Vagina (tissue), 2 donors: ENCODE measurements around the gene WDR19.

Experiments
- POLR2A ChIP-seq, 2 donors: fragments of 450-650 bp; IDR thresholded peaks; one replicate each; pipeline ENCODE4 v1.6.1; 2017; ENCODE audit warnings: antibody characterized with exemption in 2 of 2, mild to moderate bottlenecking in 2 of 2, moderate library complexity in 2 of 2
- TF ChIP-seq, protein P1 (sequence below), 3 experiments: fragments of 450-650 bp in 2 of 3; fragments of 200-600 bp in 1 of 3; sonication (generic) in 1 of 3; IDR thresholded peaks; one replicate each; pipeline ENCODE4 v1.5.1; 2017 to 2019; ENCODE audit warnings: antibody characterized with exemption in 3 of 3, mild to moderate bottlenecking in 2 of 3, moderate library complexity in 2 of 3

- TF ChIP-seq, protein P1, sequence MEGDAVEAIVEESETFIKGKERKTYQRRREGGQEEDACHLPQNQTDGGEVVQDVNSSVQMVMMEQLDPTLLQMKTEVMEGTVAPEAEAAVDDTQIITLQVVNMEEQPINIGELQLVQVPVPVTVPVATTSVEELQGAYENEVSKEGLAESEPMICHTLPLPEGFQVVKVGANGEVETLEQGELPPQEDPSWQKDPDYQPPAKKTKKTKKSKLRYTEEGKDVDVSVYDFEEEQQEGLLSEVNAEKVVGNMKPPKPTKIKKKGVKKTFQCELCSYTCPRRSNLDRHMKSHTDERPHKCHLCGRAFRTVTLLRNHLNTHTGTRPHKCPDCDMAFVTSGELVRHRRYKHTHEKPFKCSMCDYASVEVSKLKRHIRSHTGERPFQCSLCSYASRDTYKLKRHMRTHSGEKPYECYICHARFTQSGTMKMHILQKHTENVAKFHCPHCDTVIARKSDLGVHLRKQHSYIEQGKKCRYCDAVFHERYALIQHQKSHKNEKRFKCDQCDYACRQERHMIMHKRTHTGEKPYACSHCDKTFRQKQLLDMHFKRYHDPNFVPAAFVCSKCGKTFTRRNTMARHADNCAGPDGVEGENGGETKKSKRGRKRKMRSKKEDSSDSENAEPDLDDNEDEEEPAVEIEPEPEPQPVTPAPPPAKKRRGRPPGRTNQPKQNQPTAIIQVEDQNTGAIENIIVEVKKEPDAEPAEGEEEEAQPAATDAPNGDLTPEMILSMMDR (IDR thresholded peaks at IDR 0.05) = no peak
- TF ChIP-seq POLR2A (IDR thresholded peaks at IDR 0.05) = no peak
These were observed 148.0 kb downstream of the WDR19 start for GRCh38 chr4:39330353-39330752.
